ENCODE measurements around the gene DNASE1L2. TPM values are rescaled to one million over a fixed set of nuclear protein-coding genes. Genes with fewer than 3 reads are reported as not detected.
"Not testable (repeated sequence)": the region's sequence is repeated elsewhere in the genome, so short reads cannot be mapped to it uniquely, and the experiment has no call there.

Gene DNASE1L2
- total RNA-seq, 4 donors from 2014 or later: 0.38 to 0.61 (median 0.57) TPM; not detected in 1

- DNase-seq: peak; percentile 44
- WGBS, 2 donors: 0 to 7% methylated on average over 4 to 7 of the region's 88 CpGs
- H3K4me3 ChIP-seq: peak within 1 kb of the TSS; percentile 54 to 92 (median 70)
- TF ChIP-seq POLR2A (IDR thresholded peaks at IDR 0.05): peak in 3 of 4 donors; percentile 32 to 80 (median 66)
- TF ChIP-seq CTCF (IDR thresholded peaks at IDR 0.05): peak; percentile 59 to 83 (median 76)
- H3K36me3 ChIP-seq: peaks cover 26 to 65% (median 38%) of the 10 kb centered on the region in 3 donors
- H3K9me3 ChIP-seq: no peaks in the 10 kb centered on the region
- no peaks in the 10 kb centered on the region for H3K27me3 ChIP-seq
- intact Hi-C loops (cut with DNase I): no loop called here
- peaks cover 7 to 33% (median 18%) of the 10 kb centered on the region in 3 donors for H3K4me1 ChIP-seq
- peak within 1 kb of the TSS; percentile 87 to 99 (median 98) for H3K27ac ChIP-seq
These were observed 15.3 kb downstream of the DNASE1L2 start, which contains the start of gene ECI1 for GRCh38 chr16:2251296-2252111. TSS of gene ECI1 (minus strand) at chr16:2251587. CDS start at chr16:2251566, 21 bp downstream.

GRCh38 chr16:2252806-2253148, 16.5 kb downstream of the DNASE1L2 start:
- H3K27ac ChIP-seq: peak overlapping the region in 1 of 4 donors; percentile 99
- TF ChIP-seq POLR2A (IDR thresholded peaks at IDR 0.05): no peak
- TF ChIP-seq CTCF (IDR thresholded peaks at IDR 0.05): no peak
- peaks cover 38 to 66% (median 49%) of the 10 kb centered on the region in 3 donors for H3K36me3 ChIP-seq
- DNase-seq: no peak
- peaks cover 7 to 33% (median 18%) of the 10 kb centered on the region in 3 donors for H3K4me1 ChIP-seq
- H3K9me3 ChIP-seq: no peaks in the 10 kb centered on the region
- H3K27me3 ChIP-seq: no peaks in the 10 kb centered on the region
- H3K4me3 ChIP-seq: no peak overlapping the region
- 82 to 92% methylated on average over 7 of the region's 7 CpGs for WGBS, 2 donors
- intact Hi-C loops (cut with DNase I): no loop called here

GRCh38 chr16:2253293-2253692, 17.0 kb downstream of the DNASE1L2 start:
- Histone ChIP-seq H3K4me1 (peaks cover 7 to 33% (median 18%) of the 10 kb centered on the region in 3 donors), H3K27me3 (no peaks in the 10 kb centered on the region), H3K4me3 (no peak overlapping the region), H3K36me3 (peaks cover 38 to 70% (median 51%) of the 10 kb centered on the region in 3 donors), H3K27ac (no peak overlapping the region), H3K9me3 (no peaks in the 10 kb centered on the region)
- no peak for DNase-seq
- no peak for TF ChIP-seq POLR2A (IDR thresholded peaks at IDR 0.05)
- TF ChIP-seq CTCF (IDR thresholded peaks at IDR 0.05): no peak
- intact Hi-C loops (cut with DNase I): no loop called here
- 79 to 83% methylated on average over 9 to 11 of the region's 11 CpGs for WGBS, 2 donors

- Histone ChIP-seq H3K4me1 (peaks cover 5 to 11% (median 9%) of the 10 kb centered on the region in 3 donors), H3K27ac (no peak overlapping the region), H3K9me3 (no peaks in the 10 kb centered on the region), H3K27me3 (no peaks in the 10 kb centered on the region), H3K36me3 (peaks cover 38 to 92% (median 63%) of the 10 kb centered on the region in 3 donors), H3K4me3 (no peak overlapping the region)
- DNase-seq: no peak
- TF ChIP-seq POLR2A (IDR thresholded peaks at IDR 0.05) (no peak), CTCF (IDR thresholded peaks at IDR 0.05) (no peak)
- 84 to 86% methylated on average over 12 of the region's 12 CpGs for WGBS, 2 donors
- intact Hi-C loops (cut with DNase I): no loop called here
These were observed 20.4 kb downstream of the DNASE1L2 start for GRCh38 chr16:2256531-2257140.

GRCh38 chr16:2257726-2258125, 21.5 kb downstream of the DNASE1L2 start:
- TF ChIP-seq CTCF (IDR thresholded peaks at IDR 0.05): no peak
- no peak for TF ChIP-seq POLR2A (IDR thresholded peaks at IDR 0.05)
- H3K36me3 ChIP-seq: peaks cover 38 to 100% (median 74%) of the 10 kb centered on the region in 3 donors
- no peak for DNase-seq
- H3K4me3 ChIP-seq: no peak overlapping the region
- no peaks in the 10 kb centered on the region for H3K9me3 ChIP-seq
- 84 to 90% methylated on average over 5 to 6 of the region's 6 CpGs for WGBS, 2 donors
- intact Hi-C loops (cut with DNase I): no loop called here
- peaks cover 0 to under 1% (median 0%) of the 10 kb centered on the region in 3 donors for H3K4me1 ChIP-seq
- H3K27ac ChIP-seq: no peak overlapping the region
- H3K27me3 ChIP-seq: no peaks in the 10 kb centered on the region

GRCh38 chr16:2258530-2258929, 22.3 kb downstream of the DNASE1L2 start:
- H3K27ac ChIP-seq; DNase-seq; H3K9me3 ChIP-seq; H3K4me3 ChIP-seq; H3K27me3 ChIP-seq; intact Hi-C loops (cut with DNase I); H3K4me1 ChIP-seq: not testable (repeated sequence)
- 91 to 92% methylated on average over 7 of the region's 7 CpGs for WGBS, 2 donors
- H3K36me3 ChIP-seq: peaks cover 36 to 100% (median 74%) of the 10 kb centered on the region in 3 donors
